HepG2 (cell line): ENCODE results near the gene RBM6. TPM values are rescaled to one million over a fixed set of nuclear protein-coding genes. Genes with fewer than 3 reads are reported as not detected.

ENCODE experiments used
- ARID5B ChIP-seq: IDR thresholded peaks from 2 replicates; pipeline ENCODE4 v1.4.0; 2020; ENCODE audit warnings: mild to moderate bottlenecking, missing genetic modification reagents
- CHD4 ChIP-seq: fragments of 200-600 bp; sonication (generic); IDR thresholded peaks from 2 replicates; pipeline ENCODE4 v1.7.0; 2017; ENCODE audit warnings: mild to moderate bottlenecking, low read length, borderline replicate concordance
- HDAC1 ChIP-seq: sonication (generic); formaldehyde crosslinking; IDR thresholded peaks from 2 replicates; pipeline ENCODE4 v1.5.1; 2020; ENCODE audit warnings: mild to moderate bottlenecking, missing genetic modification reagents
- HHEX ChIP-seq: IDR thresholded peaks from 2 replicates; pipeline ENCODE4 v1.6.1; 2016; ENCODE audit warnings: control low read depth
- KDM2A ChIP-seq: sonication (generic); formaldehyde crosslinking; IDR thresholded peaks from 2 replicates; pipeline ENCODE4 v1.4.0; 2020; ENCODE audit warnings: low read depth, missing genetic modification reagents, borderline replicate concordance
- KMT2A ChIP-seq: sonication (generic); formaldehyde crosslinking; IDR thresholded peaks from 2 replicates; pipeline ENCODE4 v1.4.0; 2020; ENCODE audit warnings: missing genetic modification reagents
- MBNL3 ChIP-seq: fragments of 250-450 bp; sonication (Bioruptor Pico); conservative IDR thresholded peaks from 2 replicates; pipeline ENCODE4 v1.8.0; 2022; ENCODE audit warnings: mild to moderate bottlenecking, inconsistent platforms
- MED8 ChIP-seq: sonication (generic); formaldehyde crosslinking; IDR thresholded peaks from 2 replicates; pipeline ENCODE4 v1.8.1; 2023; ENCODE audit warnings: mild to moderate bottlenecking, missing genetic modification reagents; ENCODE audit not compliant: insufficient replicate concordance
- MTERF4 ChIP-seq: sonication (generic); formaldehyde crosslinking; IDR thresholded peaks from 2 replicates; pipeline ENCODE4 v1.8.0; 2023; ENCODE audit warnings: mild to moderate bottlenecking, missing genetic modification reagents
- NCOA1 ChIP-seq: sonication (generic); formaldehyde crosslinking; IDR thresholded peaks from 2 replicates; pipeline ENCODE4 v1.9.0; 2021; ENCODE audit warnings: missing genetic modification reagents
- NR2F1 ChIP-seq, 2 experiments: fragments of 450-650 bp in 1 of 2; formaldehyde crosslinking in 1 of 2; IDR thresholded peaks; 2 replicates each; pipeline versions ENCODE4 v1.5.0 to v1.6.1; 2016 to 2020; ENCODE audit warnings: mild to moderate bottlenecking in 1 of 2, missing compliant biosample characterization in 1 of 2, missing genetic modification reagents in 1 of 2, moderate library complexity in 1 of 2
- PRPF4 ChIP-seq: fragments of 200-400 bp; formaldehyde crosslinking; IDR thresholded peaks from 2 replicates; pipeline ENCODE4 v1.6.1; 2016; ENCODE audit warnings: low read length, low read depth; ENCODE audit not compliant: poor library complexity, severe bottlenecking
- RBFOX2 ChIP-seq: fragments of 200-400 bp; formaldehyde crosslinking; IDR thresholded peaks from 2 replicates; pipeline ENCODE4 v1.6.1; 2017; ENCODE audit warnings: low read depth, mild to moderate bottlenecking, low read length
- TCF12 ChIP-seq, 2 experiments: fragments of 450-650 bp in 1 of 2; sonication (generic) in 1 of 2; formaldehyde crosslinking in 1 of 2; IDR thresholded peaks; 2 replicates each; pipeline versions ENCODE4 v1.6.1 to v1.8.0; 2017 to 2022; ENCODE audit warnings: antibody characterized with exemption in 1 of 2, mild to moderate bottlenecking in 1 of 2, missing genetic modification reagents in 1 of 2, moderate library complexity in 1 of 2
- TEF ChIP-seq: sonication (generic); formaldehyde crosslinking; IDR thresholded peaks from 2 replicates; pipeline ENCODE4 v1.5.0; 2020; ENCODE audit warnings: missing genetic modification reagents
- XRCC5 ChIP-seq: fragments of 200-400 bp; formaldehyde crosslinking; optimal IDR thresholded peaks from 2 replicates; pipeline ENCODE3; 2017; ENCODE audit warnings: mild to moderate bottlenecking, low read length
- ZNF687 ChIP-seq: sonication (generic); formaldehyde crosslinking; IDR thresholded peaks from 2 replicates; pipeline ENCODE4 v1.5.1; 2020; ENCODE audit warnings: mild to moderate bottlenecking, missing genetic modification reagents, moderate library complexity
- ZNF776 ChIP-seq: sonication (generic); formaldehyde crosslinking; IDR thresholded peaks from 2 replicates; pipeline ENCODE4 v1.4.0; 2020; ENCODE audit warnings: mild to moderate bottlenecking, missing genetic modification reagents
- polyA plus RNA-seq, 8 experiments: library from polyadenylated mRNA; depleted of rRNA in 3 of 8; stranded (reverse) in 7 of 8; unstranded in 1 of 8; fragments of >200 nt; fragmentation: Illumina TruSeq in 4 of 8; extraction: Trizol in 4 of 8; gene quantifications; 2 replicates each; pipeline versions ENCODE4 v1.2.1 to v1.2.3, GENCODE V29; 2011 to 2016; ENCODE audit warnings: low read depth in 4 of 8, missing spikeins in 1 of 8, mixed read lengths in 1 of 8; ENCODE audit not compliant: insufficient read depth in 1 of 8
- total RNA-seq, 5 experiments: library from RNA; depleted of rRNA; stranded (reverse); fragments of >200 nt; fragmentation: Illumina TruSeq; extraction: Trizol; gene quantifications; 2 replicates each; pipeline ENCODE4 v1.2.3, GENCODE V29; 2016; ENCODE audit warnings: low read depth in 1 of 5

The RBM6 gene
- total and polyA plus RNA-seq, 2 of the 13 experiments (the other 11 are each of a cell fraction or from before 2014, with no cell fraction given) = 72.7 to 86.1 TPM

- TF ChIP-seq MBNL3 (CRISPR knock-in tag) (no peak), KDM2A (CRISPR knock-in tag) (0 out of 2 replicates have a peak, but pooled peaks have one; percentile 23), ARID5B (0 out of 2 replicates have a peak, but pooled peaks have one; percentile 12), HDAC1 (CRISPR knock-in tag) (no peak), XRCC5 (peak; percentile 36), MED8 (CRISPR knock-in tag) (no peak), MTERF4 (CRISPR knock-in tag) (no peak), KMT2A (CRISPR knock-in tag) (no peak), NR2F1 (CRISPR knock-in tag; IDR thresholded peaks at IDR 0.05) (no peak), TEF (CRISPR knock-in tag) (no peak), RBFOX2 (no peak), NCOA1 (CRISPR knock-in tag) (no peak), TCF12 (IDR thresholded peaks at IDR 0.05) (no peak), TCF12 (CRISPR knock-in tag; IDR thresholded peaks at IDR 0.05) (no peak), CHD4 (no peak), ZNF687 (CRISPR knock-in tag) (peak; percentile 39), HHEX (no peak), PRPF4 (no peak), ZNF776 (CRISPR knock-in tag) (no peak)
Observed at GRCh38 chr3:49906073-49906743, 33.7 kb upstream of the RBM6 start (continued).
